Effector memory CD8-positive, alpha-beta T cell (primary cell): Measurements from ENCODE around the gene BCL2L13.
A peak's percentile ranks its signal among the peaks of the same experiment; 100 is the strongest.
"Not testable (repeated sequence)": the region's sequence is repeated elsewhere in the genome, so short reads cannot be mapped to it uniquely, and the experiment has no call there.

Source experiments
- ATAC-seq: fragments of 150-1000 bp; cut with Tn5 transposase; replicated peaks from 2 replicates; pipeline ENCODE4 v1.10.0; 2021; ENCODE audit warnings: mild to moderate bottlenecking, moderate library complexity
- DNase-seq, 3 experiments: peaks; one replicate each; pipeline ENCODE4 v3.0.0; 2021
- H3K27ac Mint-ChIP-seq, 2 donors: one replicate each; pipeline ENCODE4 v1.8.0; 2022; ENCODE audit warnings: mild to moderate bottlenecking in 2 of 2, mixed read lengths in 2 of 2, moderate library complexity in 2 of 2
- H3K27me3 Mint-ChIP-seq, 2 donors: one replicate each; pipeline ENCODE4 v1.8.0; 2022; ENCODE audit warnings: mixed read lengths in 2 of 2
- H3K36me3 Mint-ChIP-seq: one replicate; pipeline ENCODE4 v1.8.0; 2022; ENCODE audit warnings: mild to moderate bottlenecking, moderate library complexity, mixed read lengths; ENCODE audit not compliant: insufficient read depth
- H3K4me1 Mint-ChIP-seq, 2 donors: one replicate each; pipeline ENCODE4 v1.8.0; 2022; ENCODE audit warnings: low read depth in 2 of 2, mixed read lengths in 2 of 2
- H3K4me3 Mint-ChIP-seq, 2 donors: one replicate each; pipeline ENCODE4 v1.8.0; 2022; ENCODE audit warnings: mild to moderate bottlenecking in 2 of 2, mixed read lengths in 2 of 2, moderate library complexity in 2 of 2
- H3K9me3 Mint-ChIP-seq, 2 donors: one replicate each; pipeline ENCODE4 v1.8.0; 2022; ENCODE audit warnings: mixed read lengths in 2 of 2

The BCL2L13 gene

GRCh38 chr22:17684245-17684644 is 45.7 kb downstream of the BCL2L13 start:
- DNase-seq: no peak
- Mint-ChIP-seq H3K27ac (no peak overlapping the region), H3K27me3 (no peaks in the 10 kb centered on the region), H3K4me1 (peaks cover 1 to 10% of the 10 kb centered on the region in 2 donors), H3K9me3 (no peaks in the 10 kb centered on the region), H3K4me3 (no peak overlapping the region), H3K36me3 (peaks cover 10% of the 10 kb centered on the region)
- ATAC-seq: no peak

GRCh38 chr22:17692841-17693240 is 54.3 kb downstream of the BCL2L13 start:
- H3K4me3 Mint-ChIP-seq: no peak overlapping the region
- H3K27me3 Mint-ChIP-seq: no peaks in the 10 kb centered on the region
- H3K36me3 Mint-ChIP-seq: no peaks in the 10 kb centered on the region
- no peak for DNase-seq
- no peaks in the 10 kb centered on the region for H3K4me1 Mint-ChIP-seq
- no peak for ATAC-seq
- H3K27ac Mint-ChIP-seq: no peak overlapping the region
- H3K9me3 Mint-ChIP-seq: no peaks in the 10 kb centered on the region

DNA sequence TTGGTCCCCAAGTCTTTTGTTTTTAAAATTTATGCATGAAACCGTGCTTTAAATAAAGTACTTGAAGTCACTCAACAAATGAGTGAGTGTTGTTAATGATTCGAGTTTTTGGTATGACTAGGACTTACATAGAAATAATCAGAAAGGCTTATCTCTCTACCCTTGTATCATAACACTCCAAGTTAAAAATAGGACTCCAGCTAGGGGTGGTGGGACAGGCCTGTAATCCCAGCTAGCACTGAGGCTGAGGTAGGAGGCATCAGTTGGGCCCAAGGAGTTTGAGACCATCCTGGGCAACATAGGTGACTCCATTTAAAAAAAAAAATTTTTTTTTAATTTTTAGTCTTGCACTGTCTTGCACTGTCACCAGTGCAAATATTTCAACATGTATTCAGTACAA is 55.6 kb downstream of the BCL2L13 start:
- no peaks in the 10 kb centered on the region for H3K36me3 Mint-ChIP-seq
- H3K4me1 Mint-ChIP-seq: peaks cover 4 to 5% of the 10 kb centered on the region in 2 donors
- H3K27ac Mint-ChIP-seq: no peak overlapping the region
- DNase-seq: no peak
- no peak for ATAC-seq
- H3K27me3 Mint-ChIP-seq: no peaks in the 10 kb centered on the region
- H3K4me3 Mint-ChIP-seq: no peak overlapping the region
- no peaks in the 10 kb centered on the region for H3K9me3 Mint-ChIP-seq

DNA sequence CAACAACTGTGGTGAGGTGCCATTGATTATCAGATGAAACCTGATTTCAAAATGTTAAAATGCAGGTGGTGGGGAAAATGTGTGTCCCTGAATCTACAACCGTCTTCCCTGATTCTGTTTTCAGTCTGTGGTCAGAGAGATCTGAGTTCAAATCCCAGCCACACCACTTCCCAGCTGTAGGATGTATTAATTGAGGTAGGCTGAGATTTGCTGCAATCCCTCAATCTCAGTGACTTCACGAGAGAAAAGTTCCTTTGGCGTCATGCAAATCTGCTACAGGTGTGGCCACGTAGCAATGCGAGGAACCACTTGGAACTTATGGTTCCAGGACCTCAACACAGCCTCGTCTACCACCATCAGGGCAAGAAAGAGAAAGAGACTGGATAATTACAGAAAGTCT is 56.2 kb downstream of the BCL2L13 start:
- no peaks in the 10 kb centered on the region for H3K36me3 Mint-ChIP-seq

GRCh38 chr22:17695986-17696385 is 57.4 kb downstream of the BCL2L13 start:
- peaks cover 4 to 5% of the 10 kb centered on the region in 2 donors for H3K4me1 Mint-ChIP-seq
- H3K4me3 Mint-ChIP-seq: no peak overlapping the region
- ATAC-seq (no peak), DNase-seq (no peak)
- no peak overlapping the region for H3K27ac Mint-ChIP-seq
- no peaks in the 10 kb centered on the region for H3K27me3 Mint-ChIP-seq
- no peaks in the 10 kb centered on the region for H3K9me3 Mint-ChIP-seq
- H3K36me3 Mint-ChIP-seq: no peaks in the 10 kb centered on the region

More for the DNA sequence above, 56.2 kb downstream of the BCL2L13 start:
- no peak for ATAC-seq
- Mint-ChIP-seq H3K4me1 (peaks cover 4 to 5% of the 10 kb centered on the region in 2 donors), H3K9me3 (no peaks in the 10 kb centered on the region), H3K4me3 (no peak overlapping the region), H3K27me3 (no peaks in the 10 kb centered on the region), H3K27ac (no peak overlapping the region)
- no peak for DNase-seq

- not testable (repeated sequence) for H3K27ac Mint-ChIP-seq, ATAC-seq, DNase-seq, H3K36me3 Mint-ChIP-seq, H3K4me3 Mint-ChIP-seq, H3K27me3 Mint-ChIP-seq, H3K9me3 Mint-ChIP-seq, H3K4me1 Mint-ChIP-seq
Observed at GRCh38 chr22:17697196-17697595, 58.6 kb downstream of the BCL2L13 start.

DNA sequence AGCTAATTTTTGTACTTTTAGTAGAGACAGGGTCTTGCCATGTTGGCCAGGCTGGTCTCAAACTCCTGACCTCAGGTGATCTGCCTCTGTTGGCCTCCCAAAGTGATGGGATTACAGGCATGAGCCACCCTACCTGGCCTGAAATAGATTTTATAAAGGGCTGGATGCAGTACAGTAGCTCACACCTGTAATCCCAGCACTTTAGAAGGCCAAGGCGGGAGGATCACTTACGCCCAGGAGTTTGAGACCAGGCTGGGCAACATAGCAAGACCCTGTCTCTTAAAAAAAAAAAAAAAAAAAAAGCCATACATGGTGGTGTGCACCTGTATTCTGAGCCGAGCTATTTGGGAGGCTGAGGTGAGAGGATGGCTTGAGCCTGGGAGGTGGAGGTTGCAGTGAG is 59.7 kb downstream of the BCL2L13 start:
- peaks cover 12% of the 10 kb centered on the region for H3K36me3 Mint-ChIP-seq
- H3K4me3 Mint-ChIP-seq, H3K4me1 Mint-ChIP-seq, H3K9me3 Mint-ChIP-seq, H3K27me3 Mint-ChIP-seq, DNase-seq, ATAC-seq: not testable (repeated sequence)
- H3K27ac Mint-ChIP-seq: peak overlapping the region in 1 of 2 donors; percentile 35

DNA sequence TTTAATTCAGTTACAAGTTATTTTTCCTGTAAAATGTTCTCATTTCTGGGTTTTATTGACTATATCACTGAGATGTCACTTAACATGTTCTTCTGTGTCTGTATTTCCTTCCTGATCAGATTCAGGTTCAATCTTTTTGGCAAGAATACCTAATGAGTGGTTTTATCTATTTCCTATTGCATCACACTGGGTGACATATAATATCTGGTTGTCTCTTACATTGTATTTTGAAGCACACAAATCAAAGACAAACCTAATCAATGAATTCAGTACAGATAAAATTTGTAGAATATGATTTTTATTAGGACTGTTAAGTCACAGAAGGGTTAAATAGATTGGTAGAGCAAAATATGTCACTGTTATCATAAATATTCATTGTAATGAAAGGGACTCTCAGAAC is 60.4 kb downstream of the BCL2L13 start:
- Mint-ChIP-seq H3K27ac (peak overlapping the region in 1 of 2 donors; percentile 35), H3K4me3 (no peak overlapping the region), H3K36me3 (peaks cover 12% of the 10 kb centered on the region), H3K4me1 (peaks cover 4 to 5% of the 10 kb centered on the region in 2 donors), H3K9me3 (no peaks in the 10 kb centered on the region), H3K27me3 (no peaks in the 10 kb centered on the region)
- ATAC-seq (no peak), DNase-seq (no peak)

- H3K4me3 Mint-ChIP-seq: no peak overlapping the region
- H3K27ac Mint-ChIP-seq: peak overlapping the region in 1 of 2 donors; percentile 35
- H3K9me3 Mint-ChIP-seq: no peaks in the 10 kb centered on the region
- H3K4me1 Mint-ChIP-seq: peaks cover 4 to 5% of the 10 kb centered on the region in 2 donors
- ATAC-seq: no peak
- no peak for DNase-seq
- no peaks in the 10 kb centered on the region for H3K27me3 Mint-ChIP-seq
- peaks cover 12% of the 10 kb centered on the region for H3K36me3 Mint-ChIP-seq
Observed at GRCh38 chr22:17699696-17700340, 61.3 kb downstream of the BCL2L13 start.

GRCh38 chr22:17700778-17701177 is 62.2 kb downstream of the BCL2L13 start:
- H3K4me3 Mint-ChIP-seq: no peak overlapping the region
- peaks cover 4 to 5% of the 10 kb centered on the region in 2 donors for H3K4me1 Mint-ChIP-seq
- H3K27ac Mint-ChIP-seq: no peak overlapping the region
- H3K9me3 Mint-ChIP-seq: no peaks in the 10 kb centered on the region
- DNase-seq: no peak
- no peaks in the 10 kb centered on the region for H3K27me3 Mint-ChIP-seq
- ATAC-seq: no peak
- peaks cover 12% of the 10 kb centered on the region for H3K36me3 Mint-ChIP-seq

DNA sequence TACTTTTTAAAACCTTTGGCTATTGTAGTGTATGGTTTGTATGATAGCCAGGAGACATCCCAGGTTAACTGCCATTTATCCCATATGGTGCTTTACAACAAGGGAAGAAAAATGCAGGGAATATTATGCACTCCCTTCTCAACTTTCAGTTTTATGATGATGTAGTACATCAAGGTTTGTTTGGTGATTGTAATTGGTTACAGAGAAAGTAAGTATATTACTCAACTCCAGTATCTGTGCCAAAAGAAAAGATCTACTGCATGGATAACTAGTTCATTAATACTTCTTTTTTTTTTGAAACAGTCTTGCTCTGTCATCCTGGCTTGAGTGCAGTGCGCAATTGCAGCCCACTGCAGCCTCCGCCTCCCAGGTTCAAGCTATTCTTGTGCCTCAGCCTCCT is 65.3 kb downstream of the BCL2L13 start:
- H3K27ac Mint-ChIP-seq: no peak overlapping the region
- no peak overlapping the region for H3K4me3 Mint-ChIP-seq
- no peaks in the 10 kb centered on the region for H3K27me3 Mint-ChIP-seq
- no peak for ATAC-seq
- H3K4me1 Mint-ChIP-seq: peaks cover 8 to 10% of the 10 kb centered on the region in 2 donors
- H3K36me3 Mint-ChIP-seq: peaks cover 16% of the 10 kb centered on the region
- no peaks in the 10 kb centered on the region for H3K9me3 Mint-ChIP-seq
- DNase-seq: no peak

- no peak overlapping the region for H3K27ac Mint-ChIP-seq
- ATAC-seq: no peak
- no peak overlapping the region for H3K4me3 Mint-ChIP-seq
- peaks cover 6 to 7% of the 10 kb centered on the region in 2 donors for H3K4me1 Mint-ChIP-seq
- peaks cover 16% of the 10 kb centered on the region for H3K36me3 Mint-ChIP-seq
- H3K27me3 Mint-ChIP-seq: no peaks in the 10 kb centered on the region
- no peak for DNase-seq
- H3K9me3 Mint-ChIP-seq: no peaks in the 10 kb centered on the region
Observed at GRCh38 chr22:17705546-17705945, 67.0 kb downstream of the BCL2L13 start.

GRCh38 chr22:17705951-17706900 is 67.7 kb downstream of the BCL2L13 start:
- peaks cover 16% of the 10 kb centered on the region for H3K36me3 Mint-ChIP-seq
- ATAC-seq (peak; percentile 80), DNase-seq (no peak)
- peak overlapping the region; percentile 80 to 85 for H3K27ac Mint-ChIP-seq
- H3K27me3 Mint-ChIP-seq: no peaks in the 10 kb centered on the region
- H3K4me3 Mint-ChIP-seq: peak overlapping the region; percentile 32 to 47
- H3K4me1 Mint-ChIP-seq: peaks cover 6 to 7% of the 10 kb centered on the region in 2 donors
- no peaks in the 10 kb centered on the region for H3K9me3 Mint-ChIP-seq

DNA sequence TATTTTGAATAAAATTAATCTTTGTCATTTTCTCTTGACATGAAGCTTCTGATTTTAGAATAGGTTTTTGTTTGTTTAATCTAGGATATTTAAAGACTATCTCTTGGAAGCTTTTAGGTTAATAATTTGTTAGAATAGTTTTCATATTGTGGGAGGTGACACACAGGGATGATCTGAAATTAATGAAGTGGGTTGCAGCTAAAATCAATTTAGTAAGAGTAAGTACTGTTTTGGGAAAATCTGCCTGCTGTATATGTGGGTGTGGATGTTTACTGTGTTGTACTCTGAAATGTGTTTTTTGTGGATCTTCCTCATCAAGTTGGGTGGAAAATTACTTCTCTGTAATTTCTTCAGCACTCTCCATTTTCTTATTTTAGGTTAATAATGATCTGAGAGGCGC is 68.4 kb downstream of the BCL2L13 start:
- H3K4me1 Mint-ChIP-seq: peaks cover 6 to 7% of the 10 kb centered on the region in 2 donors
- ATAC-seq (no peak), DNase-seq (no peak)
- H3K27me3 Mint-ChIP-seq: no peaks in the 10 kb centered on the region
- peaks cover 12% of the 10 kb centered on the region for H3K36me3 Mint-ChIP-seq
- H3K4me3 Mint-ChIP-seq: peak overlapping the region in 1 of 2 donors; percentile 32
- H3K27ac Mint-ChIP-seq: peak overlapping the region; percentile 80 to 85
- H3K9me3 Mint-ChIP-seq: no peaks in the 10 kb centered on the region
